ENCODE data around the gene PTPRK.

Gene PTPRK

DNA sequence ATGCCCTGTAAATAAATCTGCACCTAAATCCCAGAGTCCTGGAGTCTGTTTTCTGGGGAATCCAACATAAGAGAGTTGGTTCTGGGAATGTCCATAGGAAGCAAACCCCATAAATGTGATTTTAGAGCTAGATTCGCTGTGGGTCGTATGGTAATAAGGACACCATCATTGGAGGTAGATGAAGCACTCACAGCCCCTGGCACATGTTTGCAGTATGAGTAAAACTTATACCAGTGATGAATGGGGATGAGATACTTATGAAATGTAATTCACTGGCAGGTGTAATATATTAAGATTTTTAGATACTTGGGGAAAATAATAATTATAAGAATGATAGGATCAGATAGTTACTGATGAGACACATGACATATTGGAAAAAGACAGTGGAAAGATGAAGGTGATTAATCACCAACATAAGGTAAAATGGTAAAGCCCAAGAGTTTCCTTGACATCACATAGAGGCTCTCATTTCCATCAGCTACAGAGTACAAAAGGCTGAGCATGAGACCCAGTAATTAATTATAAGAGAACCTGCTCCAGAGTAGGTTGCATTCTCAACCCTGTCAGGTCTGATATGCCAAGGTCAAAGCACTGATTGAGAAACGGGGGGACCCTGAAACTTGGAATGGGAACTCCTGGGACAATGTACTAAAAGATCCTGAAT lies 574.8 kb downstream of the PTPRK start:
- DNase-seq (ENCODE audit: low read depth), result no peak
- TF ChIP-seq, protein P1, sequence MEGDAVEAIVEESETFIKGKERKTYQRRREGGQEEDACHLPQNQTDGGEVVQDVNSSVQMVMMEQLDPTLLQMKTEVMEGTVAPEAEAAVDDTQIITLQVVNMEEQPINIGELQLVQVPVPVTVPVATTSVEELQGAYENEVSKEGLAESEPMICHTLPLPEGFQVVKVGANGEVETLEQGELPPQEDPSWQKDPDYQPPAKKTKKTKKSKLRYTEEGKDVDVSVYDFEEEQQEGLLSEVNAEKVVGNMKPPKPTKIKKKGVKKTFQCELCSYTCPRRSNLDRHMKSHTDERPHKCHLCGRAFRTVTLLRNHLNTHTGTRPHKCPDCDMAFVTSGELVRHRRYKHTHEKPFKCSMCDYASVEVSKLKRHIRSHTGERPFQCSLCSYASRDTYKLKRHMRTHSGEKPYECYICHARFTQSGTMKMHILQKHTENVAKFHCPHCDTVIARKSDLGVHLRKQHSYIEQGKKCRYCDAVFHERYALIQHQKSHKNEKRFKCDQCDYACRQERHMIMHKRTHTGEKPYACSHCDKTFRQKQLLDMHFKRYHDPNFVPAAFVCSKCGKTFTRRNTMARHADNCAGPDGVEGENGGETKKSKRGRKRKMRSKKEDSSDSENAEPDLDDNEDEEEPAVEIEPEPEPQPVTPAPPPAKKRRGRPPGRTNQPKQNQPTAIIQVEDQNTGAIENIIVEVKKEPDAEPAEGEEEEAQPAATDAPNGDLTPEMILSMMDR (IDR thresholded peaks at IDR 0.05; ENCODE audit: control insufficient read depth, insufficient read depth, low read depth, low read length, missing control alignments), result no peak
- no peak overlapping the region for H3K4me3 ChIP-seq (ENCODE audit: control insufficient read depth, low read depth, low read length)

- DNase-seq (ENCODE audit: low read depth), result no peak
- TF ChIP-seq, protein P1 (IDR thresholded peaks at IDR 0.05; ENCODE audit: control insufficient read depth, insufficient read depth, low read depth, low read length, missing control alignments), result no peak
- H3K4me3 ChIP-seq (ENCODE audit: control insufficient read depth, low read depth, low read length), result no peak overlapping the region
Measured at GRCh38 chr6:127941228-127941627, 579.2 kb downstream of the PTPRK start.

GRCh38 chr6:127939442-127940066 lies 580.8 kb downstream of the PTPRK start:
- TF ChIP-seq, protein P1 (IDR thresholded peaks at IDR 0.05; ENCODE audit: control insufficient read depth, insufficient read depth, low read depth, low read length, missing control alignments), result no peak
- H3K4me3 ChIP-seq (ENCODE audit: control insufficient read depth, low read depth, low read length), result no peak overlapping the region
- DNase-seq (ENCODE audit: low read depth), result no peak

DNA sequence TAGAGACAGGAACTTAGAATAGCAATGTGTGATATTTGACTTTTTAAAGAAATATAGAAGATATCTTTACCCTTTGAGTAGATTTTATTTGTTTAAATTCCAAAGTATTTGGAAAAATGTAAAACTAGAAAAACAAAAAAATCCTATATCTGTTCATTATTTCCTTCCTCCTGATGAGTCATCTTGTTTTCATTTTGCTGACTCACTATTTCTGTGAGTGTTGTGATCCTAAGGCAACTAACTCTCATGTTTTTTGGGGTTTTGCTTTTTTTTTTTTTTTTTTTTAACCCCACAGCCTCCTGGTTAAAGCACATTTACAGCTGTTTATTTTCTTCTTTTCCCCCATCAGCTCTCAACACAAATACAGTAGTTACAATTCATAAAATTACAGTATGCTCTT lies 581.7 kb downstream of the PTPRK start:
- no peak for DNase-seq (ENCODE audit: low read depth)
- TF ChIP-seq, protein P1 (IDR thresholded peaks at IDR 0.05; ENCODE audit: control insufficient read depth, insufficient read depth, low read depth, low read length, missing control alignments), result no peak
- H3K4me3 ChIP-seq (ENCODE audit: control insufficient read depth, low read depth, low read length), result no peak overlapping the region

GRCh38 chr6:127937747-127938146 lies 582.7 kb downstream of the PTPRK start:
- TF ChIP-seq, protein P1 (IDR thresholded peaks at IDR 0.05; ENCODE audit: control insufficient read depth, insufficient read depth, low read depth, low read length, missing control alignments), result no peak
- H3K4me3 ChIP-seq (ENCODE audit: control insufficient read depth, low read depth, low read length), result no peak overlapping the region
- no peak for DNase-seq (ENCODE audit: low read depth)

GRCh38 chr6:127937102-127937501 lies 583.3 kb downstream of the PTPRK start:
- H3K4me3 ChIP-seq (ENCODE audit: control insufficient read depth, low read depth, low read length), result no peak overlapping the region
- TF ChIP-seq, protein P1 (IDR thresholded peaks at IDR 0.05; ENCODE audit: control insufficient read depth, insufficient read depth, low read depth, low read length, missing control alignments), result no peak
- no peak for DNase-seq (ENCODE audit: low read depth)
